Measurements from ENCODE around the gene CMC2.

The CMC2 gene

DNA sequence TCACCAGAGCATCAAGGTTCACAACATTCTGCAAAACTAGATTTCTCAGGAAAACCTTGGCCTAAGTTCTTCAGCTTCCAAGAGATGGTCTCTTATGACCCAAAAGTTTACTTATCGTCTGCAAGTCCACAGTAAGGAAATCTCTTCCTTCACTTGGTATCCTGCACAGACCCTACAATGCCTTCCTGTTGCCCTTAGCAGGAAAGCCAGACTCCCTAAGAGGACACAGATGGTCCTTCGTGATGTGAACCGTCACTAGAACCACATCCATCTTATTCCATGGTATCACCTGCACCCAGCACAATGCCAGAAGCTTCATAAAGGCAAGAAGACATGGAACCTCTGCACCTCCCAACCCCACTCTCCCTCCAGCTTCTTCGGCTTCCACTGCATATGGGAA lies 34.1 kb downstream of the CMC2 start:
- H3K4me3 ChIP-seq (ENCODE audit: low read depth, low read length) = no peak overlapping the region
- in situ Hi-C loops (cut with HindIII; ENCODE audit: low sequenced_read_pairs) = no loop called here
- TF ChIP-seq, protein P1, sequence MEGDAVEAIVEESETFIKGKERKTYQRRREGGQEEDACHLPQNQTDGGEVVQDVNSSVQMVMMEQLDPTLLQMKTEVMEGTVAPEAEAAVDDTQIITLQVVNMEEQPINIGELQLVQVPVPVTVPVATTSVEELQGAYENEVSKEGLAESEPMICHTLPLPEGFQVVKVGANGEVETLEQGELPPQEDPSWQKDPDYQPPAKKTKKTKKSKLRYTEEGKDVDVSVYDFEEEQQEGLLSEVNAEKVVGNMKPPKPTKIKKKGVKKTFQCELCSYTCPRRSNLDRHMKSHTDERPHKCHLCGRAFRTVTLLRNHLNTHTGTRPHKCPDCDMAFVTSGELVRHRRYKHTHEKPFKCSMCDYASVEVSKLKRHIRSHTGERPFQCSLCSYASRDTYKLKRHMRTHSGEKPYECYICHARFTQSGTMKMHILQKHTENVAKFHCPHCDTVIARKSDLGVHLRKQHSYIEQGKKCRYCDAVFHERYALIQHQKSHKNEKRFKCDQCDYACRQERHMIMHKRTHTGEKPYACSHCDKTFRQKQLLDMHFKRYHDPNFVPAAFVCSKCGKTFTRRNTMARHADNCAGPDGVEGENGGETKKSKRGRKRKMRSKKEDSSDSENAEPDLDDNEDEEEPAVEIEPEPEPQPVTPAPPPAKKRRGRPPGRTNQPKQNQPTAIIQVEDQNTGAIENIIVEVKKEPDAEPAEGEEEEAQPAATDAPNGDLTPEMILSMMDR (IDR thresholded peaks at IDR 0.05; ENCODE audit: low read depth, low read length, missing control alignments) = no peak
- DNase-seq (ENCODE audit: low read depth) = no peak

DNA sequence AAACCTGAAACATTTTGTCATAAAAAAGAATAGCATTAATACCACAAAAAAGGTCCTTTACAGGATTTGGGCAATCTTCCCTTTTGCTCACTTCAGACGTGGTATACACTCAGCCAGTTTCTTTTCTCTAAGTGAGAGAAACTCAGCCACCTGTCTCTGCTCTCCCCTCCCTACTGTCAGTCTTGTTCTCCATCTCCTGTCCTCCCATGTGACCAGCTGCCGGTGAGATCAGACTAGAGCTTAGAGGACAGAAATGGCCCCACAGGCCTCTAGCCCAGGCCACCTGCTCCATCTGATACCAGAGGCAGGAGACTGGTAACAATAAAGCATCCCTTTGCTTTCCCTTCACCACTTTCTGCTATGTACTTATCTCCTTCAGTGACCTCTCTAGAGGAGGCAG lies 34.9 kb downstream of the CMC2 start:
- TF ChIP-seq, protein P1 (IDR thresholded peaks at IDR 0.05; ENCODE audit: low read depth, low read length, missing control alignments) = no peak
- DNase-seq (ENCODE audit: low read depth) = no peak
- in situ Hi-C loops (cut with HindIII; ENCODE audit: low sequenced_read_pairs) = no loop called here
- no peak overlapping the region for H3K4me3 ChIP-seq (ENCODE audit: low read depth, low read length)

DNA sequence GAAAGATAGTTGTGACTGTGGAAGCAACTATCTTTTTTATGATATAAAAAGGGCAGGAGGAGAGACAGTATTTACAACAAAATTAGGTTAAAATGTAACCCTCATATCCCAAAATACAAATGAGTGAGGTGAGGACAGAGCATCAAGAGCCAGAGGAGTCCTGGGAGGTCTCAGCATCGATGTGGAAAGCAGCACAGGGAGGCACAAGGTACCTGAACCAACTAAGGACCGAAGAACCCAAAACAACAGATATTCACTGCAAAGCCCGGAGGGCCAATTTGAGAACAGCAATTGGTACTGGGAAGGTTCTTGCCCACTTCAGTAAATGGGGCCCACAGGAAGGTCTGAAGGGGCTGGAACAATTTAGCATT lies 37.6 kb downstream of the CMC2 start:
- in situ Hi-C loops (cut with HindIII; ENCODE audit: low sequenced_read_pairs) = no loop called here
- TF ChIP-seq, protein P1 (IDR thresholded peaks at IDR 0.05; ENCODE audit: low read depth, low read length, missing control alignments) = no peak
- H3K4me3 ChIP-seq (ENCODE audit: low read depth, low read length) = no peak overlapping the region
- DNase-seq (ENCODE audit: low read depth) = no peak

DNA sequence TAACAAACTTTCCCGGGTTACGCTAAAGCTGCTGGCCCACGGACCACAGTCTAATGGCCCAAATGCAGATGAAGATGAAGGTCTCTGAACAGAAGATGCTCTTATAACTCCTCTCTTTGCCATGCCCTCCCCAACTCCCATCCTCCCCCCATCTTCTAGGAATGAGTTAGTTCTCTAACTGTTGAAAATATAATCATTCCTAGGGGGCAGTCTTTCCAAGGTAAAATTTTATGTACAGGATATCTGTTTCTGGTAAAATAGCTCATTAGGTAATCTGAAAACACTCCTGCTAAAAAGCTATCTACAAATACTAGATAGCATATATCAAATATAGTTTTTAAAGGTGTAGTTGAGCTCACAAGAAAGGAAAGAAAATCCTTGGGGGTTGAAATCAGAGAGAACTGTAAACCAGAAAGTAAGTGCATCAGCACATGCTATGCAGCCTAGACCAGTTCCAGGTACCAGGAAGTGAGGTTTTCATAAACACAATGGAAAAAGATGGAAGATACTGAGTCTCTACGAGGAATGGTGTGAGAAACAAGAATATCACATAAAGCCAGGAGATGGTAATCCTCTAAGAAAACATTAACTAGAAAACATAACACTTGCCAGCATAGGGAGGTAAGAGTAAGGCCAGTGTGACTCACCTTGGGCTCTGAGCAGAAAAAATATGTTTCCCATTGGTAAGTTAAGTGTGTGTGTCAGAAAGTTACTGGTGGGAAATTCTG lies 38.1 kb downstream of the CMC2 start:
- in situ Hi-C loops (cut with HindIII; ENCODE audit: low sequenced_read_pairs) = no loop called here
- peak; percentile 15 for DNase-seq (ENCODE audit: low read depth)
- TF ChIP-seq, protein P1 (IDR thresholded peaks at IDR 0.05; ENCODE audit: low read depth, low read length, missing control alignments) = no peak
- no peak overlapping the region for H3K4me3 ChIP-seq (ENCODE audit: low read depth, low read length)

DNA sequence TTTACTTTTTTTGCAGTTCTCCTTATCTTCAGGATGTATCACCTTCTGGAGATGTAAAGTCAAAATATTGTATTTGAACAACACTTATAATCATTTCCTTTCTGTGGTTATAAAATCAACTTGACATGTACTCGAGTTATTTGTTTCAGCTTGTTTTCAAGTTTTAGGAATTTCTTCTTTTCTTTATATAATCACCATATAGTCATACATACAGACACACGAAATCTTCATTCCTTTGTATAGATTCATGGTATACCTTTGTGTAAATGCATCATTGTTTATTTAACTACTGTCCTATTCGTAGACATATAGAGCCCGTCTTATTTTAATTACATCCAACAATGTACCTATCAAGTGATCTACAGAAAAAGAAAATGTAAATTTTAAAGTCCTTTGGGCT lies 40.1 kb downstream of the CMC2 start:
- H3K4me3 ChIP-seq (ENCODE audit: low read depth, low read length) = no peak overlapping the region
- in situ Hi-C loops (cut with HindIII; ENCODE audit: low sequenced_read_pairs) = no loop called here
- no peak for DNase-seq (ENCODE audit: low read depth)
- TF ChIP-seq, protein P1 (IDR thresholded peaks at IDR 0.05; ENCODE audit: low read depth, low read length, missing control alignments) = no peak

DNA sequence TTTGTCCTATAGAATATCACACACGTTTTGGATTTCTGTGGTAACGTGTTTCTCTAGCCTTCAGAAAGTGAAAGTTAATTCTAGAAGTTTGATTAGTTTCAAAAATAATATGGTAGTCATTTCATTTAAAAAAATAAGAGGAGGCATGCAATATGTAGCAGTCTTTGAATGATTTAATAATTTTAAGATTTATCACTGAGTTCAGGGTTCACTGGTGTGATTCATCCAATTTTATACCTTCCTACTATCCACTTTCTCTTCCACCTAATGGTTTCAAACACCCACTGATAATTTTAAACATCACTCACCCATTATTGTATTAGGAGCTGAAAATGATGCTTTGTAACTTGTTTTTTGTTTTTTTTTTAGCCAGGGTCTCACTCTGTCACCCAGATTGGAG lies 42.3 kb downstream of the CMC2 start:
- no peak for DNase-seq (ENCODE audit: low read depth)
- in situ Hi-C loops (cut with HindIII; ENCODE audit: low sequenced_read_pairs) = no loop called here
- H3K4me3 ChIP-seq (ENCODE audit: low read depth, low read length) = no peak overlapping the region
- TF ChIP-seq, protein P1 (IDR thresholded peaks at IDR 0.05; ENCODE audit: low read depth, low read length, missing control alignments) = no peak
